CD4-positive, alpha-beta T cell treated with Interleukin-10 for 1 hour (primary cell): ENCODE measurements around the gene CCDC86.

Experiments
- DNase-seq: peaks from one replicate; pipeline ENCODE4 v3.0.0-alpha.2; 2020

CCDC86 gene

DNA sequence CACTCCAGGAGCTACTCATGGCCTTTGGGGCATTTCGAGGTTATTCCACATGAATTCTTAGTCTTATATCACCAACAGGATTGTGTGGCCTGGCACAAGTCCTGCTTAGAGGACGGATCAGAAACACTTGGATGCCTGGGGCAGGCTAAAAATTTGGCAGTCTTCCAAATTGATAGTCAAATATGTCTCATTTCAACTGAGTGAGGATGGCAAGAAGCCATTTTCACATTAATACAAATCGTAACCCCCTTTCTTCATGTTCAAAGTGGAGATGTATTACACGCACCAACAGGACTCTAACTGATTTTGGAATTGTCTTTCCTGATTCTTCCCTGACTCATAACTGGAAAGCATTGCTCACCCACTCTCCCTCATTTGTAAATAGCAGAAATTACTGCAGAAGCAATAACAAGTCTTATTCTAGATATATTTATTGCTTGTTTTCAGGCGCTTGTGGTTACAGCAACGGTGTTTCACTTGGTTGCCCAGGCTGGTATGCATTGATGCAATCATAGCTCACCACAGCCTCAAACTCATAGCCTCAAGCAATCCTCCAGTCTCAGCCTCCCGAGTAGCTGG, 10.3 kb upstream of the CCDC86 start:
- no peak for DNase-seq

DNA sequence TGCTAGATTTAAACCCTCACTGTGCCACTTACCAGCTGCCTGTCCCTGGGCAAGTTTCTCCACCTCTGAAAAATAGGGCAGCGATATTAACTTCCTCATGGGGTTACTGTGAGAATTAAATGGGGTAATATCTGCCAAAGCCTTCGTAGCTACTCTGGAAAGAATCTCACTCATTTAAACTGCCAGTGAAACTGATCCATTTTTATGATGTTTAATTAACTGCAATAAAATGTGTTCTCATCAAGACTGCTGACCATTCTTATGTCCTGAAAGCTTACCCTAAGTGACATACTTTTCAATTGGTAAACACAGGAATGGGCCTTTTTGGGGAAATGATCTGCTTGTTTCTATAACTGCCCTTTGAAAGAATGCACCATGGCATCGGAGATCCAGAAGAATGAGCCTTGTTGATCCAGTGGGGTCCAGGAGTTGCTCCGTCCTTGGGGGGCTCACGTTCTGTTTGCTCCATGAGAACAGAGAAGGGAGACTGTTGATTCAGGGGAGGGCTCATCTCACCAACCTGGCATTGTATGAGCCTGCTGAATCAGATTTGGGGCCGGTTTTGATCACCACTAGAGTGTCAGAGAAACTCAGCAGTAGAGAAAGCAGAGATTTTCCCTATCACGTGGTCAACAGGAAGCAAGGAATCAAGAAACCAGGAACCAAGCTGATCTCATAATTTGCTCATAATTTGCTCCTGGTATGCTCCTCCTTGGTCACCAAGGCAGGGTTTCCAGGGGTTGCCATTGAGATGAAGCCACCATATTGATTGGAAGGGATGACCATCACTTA, 7.0 kb upstream of the CCDC86 start:
- no peak for DNase-seq

DNA sequence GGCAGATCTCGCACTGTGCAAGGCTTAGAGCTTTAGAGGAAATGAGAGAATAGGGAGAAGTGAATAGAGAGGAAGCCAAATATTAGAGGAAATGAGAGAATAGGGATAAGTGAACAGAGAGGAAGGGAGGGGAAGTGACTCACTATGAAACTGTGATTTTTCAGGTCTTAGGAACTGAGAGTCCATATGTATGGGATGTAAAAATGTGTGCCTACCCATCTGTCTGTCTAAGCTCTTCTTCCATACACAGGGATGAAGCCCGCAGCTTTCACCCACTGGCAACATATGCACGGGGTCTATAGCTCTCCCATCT, 6.4 kb upstream of the CCDC86 start:
- DNase-seq: no peak

DNA sequence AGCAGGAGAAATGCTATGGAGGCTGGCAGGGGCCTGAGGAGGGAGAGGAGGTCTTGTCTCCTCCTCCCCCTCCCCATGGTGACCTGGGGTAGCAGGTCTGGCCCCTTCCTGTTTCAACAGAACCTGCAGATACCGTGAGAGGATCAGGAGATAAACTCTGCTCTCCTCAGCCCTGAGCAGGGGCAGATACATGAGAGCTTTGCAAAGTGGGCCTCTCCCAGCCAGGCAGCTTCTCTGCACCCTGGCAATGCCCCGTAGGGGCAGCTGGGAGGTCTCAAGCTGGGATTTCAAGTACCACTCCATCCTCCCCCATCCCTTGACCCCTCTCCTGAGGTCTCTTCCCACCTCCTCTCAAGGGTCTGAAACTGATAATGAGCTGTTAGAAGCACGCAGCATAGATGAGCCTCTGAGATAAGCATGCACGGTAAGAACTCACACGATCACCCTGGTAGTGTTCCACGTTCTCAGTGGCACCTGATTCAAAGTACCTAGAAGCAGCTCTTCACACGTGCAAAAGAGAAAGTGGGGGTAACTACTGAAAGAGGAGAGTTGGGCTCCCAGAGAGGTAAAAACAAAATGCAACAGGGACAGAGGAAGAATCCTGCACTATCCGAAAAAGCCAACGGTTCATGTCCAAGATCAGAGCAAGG, 4.9 kb upstream of the CCDC86 start:
- no peak for DNase-seq

DNA sequence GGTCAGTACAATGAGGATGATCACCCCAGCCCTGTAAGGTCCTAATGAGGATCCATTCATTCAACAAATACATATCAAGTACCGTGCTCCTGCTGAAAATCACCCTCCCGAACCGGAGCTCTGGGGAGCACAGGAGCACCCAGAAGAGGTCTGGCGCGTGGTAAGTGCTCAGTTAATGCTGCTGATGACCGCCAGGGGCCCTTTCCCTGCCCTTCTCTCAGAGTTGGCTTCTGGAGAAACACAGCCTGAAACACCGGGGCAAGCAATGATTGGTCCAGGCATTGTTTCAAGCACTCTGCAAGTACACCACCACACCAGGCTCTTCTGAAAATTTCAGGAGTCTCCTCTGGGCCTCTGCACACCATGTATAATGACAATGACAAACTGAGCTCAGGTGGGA, 3.8 kb upstream of the CCDC86 start:
- DNase-seq: no peak

DNA sequence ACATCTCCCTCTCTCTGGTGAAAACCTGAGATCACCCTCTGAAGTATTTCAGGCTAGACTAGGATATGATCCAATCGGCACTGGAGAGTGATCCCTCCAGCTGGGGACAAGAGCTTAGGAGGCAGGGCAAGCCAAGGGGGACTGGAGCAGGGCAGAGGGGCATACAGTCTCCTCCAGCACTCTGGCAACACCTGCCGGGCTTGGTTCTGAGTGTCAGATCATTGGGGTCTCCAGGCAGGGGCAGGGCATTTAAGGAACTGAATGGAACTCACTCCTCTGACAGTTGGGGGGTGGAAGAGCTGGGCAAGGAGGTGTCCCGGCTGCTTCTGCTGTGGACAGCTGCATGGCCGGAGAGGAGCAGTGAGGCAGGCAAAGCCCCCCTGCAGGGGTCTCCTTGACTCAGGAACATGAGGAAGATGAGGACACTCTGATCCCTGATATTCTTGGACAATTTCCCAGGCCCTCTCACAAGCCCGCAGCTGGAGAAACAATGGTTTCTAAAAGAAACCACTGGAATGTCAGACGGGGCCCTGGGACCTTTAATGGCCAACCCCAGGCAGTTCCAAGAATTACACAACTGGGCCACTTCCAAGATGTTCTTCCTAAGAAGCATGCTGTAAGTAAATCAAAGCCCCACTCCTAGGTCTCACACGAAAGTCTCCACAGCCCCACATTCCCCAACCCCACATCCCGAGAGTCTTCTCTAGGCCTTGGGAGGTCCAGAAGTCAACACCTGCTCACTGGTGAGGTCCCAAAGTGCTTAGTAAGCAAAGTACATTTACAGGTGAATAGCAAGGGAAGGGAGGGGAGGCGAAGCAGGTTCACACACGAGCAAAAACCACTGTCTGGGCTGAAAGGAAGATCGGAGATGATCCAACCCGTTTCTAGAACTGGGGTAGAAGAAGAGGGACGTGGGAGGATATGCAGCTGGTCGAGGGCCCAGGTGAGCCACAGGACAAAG, 1.2 kb upstream of the CCDC86 start:
- DNase-seq: no peak

DNA sequence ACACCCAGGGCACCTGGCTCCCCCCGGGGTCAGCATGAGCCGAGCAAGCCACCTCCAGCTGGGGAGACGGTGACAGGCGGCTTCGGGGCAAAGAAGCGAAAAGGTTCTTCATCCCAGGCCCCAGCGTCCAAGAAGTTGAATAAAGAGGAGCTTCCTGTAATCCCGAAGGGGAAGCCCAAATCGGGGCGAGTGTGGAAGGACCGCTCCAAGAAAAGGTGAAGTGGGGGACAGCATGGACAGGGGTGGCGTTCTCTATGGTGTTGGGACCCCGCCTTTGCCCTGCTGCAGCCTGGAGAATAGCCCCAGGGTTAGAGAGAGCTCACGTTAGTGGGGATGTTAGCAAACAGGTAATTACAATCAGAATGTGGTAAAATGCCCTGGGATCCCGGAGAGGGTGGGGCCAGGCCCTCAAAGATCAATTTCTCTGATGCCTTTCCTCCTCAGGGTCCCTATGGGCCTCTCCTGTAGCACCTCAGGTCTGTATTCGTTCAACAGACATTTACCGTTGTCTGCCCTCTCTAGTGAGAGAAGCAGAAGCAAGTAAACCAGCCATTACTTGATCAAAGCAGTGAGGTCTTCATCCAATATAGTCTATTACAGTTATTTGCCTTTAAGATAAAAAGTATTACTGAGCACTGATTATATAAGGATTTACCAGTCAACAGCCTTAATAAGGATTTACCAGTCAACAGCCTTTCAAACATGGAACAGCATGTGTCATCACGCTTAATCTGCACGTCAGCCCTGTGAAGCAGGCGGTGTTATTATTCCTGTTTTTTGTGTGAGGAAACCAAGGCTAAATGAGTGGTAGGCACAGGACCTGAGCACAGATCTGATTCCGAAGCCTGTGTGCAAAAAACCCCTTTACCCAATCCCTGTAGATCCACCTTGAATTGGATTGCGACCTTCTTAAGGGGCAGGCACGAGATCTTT, 1.0 kb downstream of the CCDC86 start:
- DNase-seq: no peak

DNA sequence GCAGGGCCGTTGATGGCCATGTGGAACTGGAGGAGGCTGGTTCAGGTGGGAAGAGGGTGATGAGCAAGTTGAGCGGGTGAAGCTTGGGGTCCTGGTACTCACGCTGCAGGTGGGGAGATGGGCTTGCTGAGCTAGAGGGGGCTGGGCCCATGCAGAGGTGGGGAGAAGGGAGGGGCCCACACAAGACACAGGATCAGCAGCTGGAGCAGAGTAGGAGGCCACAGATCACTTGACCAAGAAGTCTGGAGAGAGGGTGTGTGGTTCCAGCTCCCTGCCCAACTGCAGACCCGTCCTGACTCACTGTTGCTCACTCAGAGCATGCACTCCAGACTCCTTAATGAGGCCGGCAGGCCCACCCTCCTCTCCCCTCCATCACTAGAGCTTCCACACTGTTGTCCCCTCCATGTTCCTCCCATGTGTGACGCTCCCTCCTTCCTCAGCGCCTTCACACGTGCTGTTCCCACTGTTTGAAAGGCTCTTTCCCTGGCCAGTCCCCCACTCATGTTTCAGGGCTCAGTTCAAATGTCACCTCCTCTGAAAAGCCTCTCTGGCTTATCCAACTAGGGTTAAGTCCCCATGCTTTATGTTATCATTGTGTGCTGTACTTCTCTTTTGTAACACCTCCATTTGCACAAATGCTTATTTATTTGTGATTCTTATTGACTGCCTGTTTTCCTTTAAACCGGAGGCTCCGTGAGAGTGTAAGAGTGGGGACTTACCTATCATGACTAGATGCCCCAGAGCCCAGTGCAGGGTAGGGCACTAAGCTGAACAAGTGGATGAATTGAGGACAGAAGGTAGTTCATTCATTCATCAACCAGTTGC, 2.3 kb downstream of the CCDC86 start:
- DNase-seq: no peak

DNA sequence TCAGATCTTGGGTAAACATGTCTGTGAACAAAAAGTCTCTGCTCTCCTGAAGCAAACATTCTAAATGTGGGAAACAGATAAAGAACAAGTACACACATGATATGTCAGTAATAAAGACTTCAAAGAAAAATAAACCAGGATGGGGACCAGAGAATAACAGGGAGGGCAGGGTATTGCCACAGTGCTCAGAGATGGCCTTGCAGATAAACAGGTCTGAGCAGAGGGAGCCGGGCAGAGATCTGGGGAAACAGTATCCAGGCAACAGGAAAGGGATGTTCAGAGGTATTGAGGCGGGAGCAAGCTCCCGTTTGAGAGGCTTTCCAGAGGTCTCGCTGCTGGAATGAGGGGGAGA, 2.9 kb downstream of the CCDC86 start:
- no peak for DNase-seq

DNA sequence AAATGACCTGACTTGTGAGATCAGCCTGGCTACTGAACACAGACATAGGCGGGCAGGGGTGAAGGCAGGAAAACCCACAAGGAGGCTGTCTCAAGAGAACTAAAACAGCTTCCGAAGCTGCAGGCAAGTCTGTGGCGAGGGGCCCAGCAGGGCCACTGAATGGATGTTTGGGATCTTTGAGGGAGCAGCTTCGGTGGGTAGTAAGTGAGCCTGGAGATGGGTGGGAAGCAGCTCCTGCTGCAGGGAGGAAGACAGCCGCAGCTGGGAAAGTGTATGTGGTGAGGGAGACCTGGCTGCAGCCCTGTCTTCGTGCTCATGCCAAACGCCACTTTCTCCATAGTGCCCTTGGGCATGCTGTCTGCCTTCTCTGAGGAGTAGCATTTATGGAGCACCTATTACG, 3.4 kb downstream of the CCDC86 start:
- no peak for DNase-seq

DNA sequence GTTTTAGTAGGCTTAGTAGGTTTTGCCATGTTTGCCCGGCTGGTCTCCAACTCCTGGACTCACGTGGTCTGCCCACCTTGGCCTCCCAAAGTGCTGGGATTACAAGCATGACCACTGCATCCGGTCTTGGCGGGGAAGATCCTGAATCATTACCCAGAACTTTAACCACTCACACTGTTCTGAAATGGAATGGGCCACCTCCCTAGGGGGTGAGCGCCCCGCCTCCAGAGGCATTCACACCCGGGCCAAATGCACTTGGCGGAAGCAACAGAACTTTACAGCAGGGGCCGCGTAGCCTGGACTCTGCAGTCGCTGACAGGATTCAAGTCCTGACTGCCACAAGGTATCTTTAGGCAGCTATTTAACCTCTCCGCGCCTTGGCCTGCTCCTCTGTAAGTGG, 5.4 kb downstream of the CCDC86 start:
- DNase-seq: no peak

DNA sequence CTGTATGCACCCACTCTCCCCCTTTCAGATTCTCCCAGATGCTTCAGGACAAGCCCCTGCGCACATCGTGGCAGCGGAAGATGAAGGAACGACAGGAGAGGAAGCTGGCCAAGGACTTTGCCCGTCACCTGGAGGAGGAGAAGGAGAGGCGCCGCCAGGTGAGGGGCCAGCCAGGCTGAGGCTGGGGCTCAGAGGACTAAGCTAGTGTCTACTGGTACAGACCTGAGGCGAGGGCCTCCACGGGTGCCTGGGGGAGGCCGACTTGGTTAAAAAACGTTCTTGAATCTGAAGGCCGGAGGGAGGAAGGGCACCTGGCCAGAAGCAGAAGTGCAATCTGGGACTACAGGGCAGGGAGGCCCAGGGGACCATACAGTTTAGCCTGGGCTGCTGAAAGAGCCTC, 6.0 kb downstream of the CCDC86 start:
- no peak for DNase-seq

DNA sequence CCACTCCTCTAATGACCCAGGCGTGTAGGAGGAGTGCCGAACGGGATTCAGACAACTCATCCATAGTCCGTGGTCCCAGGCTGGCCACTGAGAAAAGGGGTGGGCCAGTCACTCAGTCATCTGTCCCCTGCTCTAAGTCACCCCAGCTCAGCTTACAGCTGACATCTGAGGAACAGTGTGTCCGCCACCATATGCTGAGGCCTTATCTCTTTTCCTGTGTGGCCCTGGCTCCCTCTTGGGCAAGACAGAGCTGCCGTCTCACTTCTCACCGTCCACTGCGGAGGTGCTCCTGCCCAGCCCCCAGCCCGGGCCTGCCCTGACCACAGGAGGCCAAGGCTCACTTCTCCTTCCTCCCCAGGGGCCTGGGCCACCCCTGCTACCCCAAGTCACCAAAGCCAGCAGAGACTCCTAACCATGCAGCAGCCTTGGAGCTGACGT, 6.8 kb downstream of the CCDC86 start:
- no peak for DNase-seq

DNA sequence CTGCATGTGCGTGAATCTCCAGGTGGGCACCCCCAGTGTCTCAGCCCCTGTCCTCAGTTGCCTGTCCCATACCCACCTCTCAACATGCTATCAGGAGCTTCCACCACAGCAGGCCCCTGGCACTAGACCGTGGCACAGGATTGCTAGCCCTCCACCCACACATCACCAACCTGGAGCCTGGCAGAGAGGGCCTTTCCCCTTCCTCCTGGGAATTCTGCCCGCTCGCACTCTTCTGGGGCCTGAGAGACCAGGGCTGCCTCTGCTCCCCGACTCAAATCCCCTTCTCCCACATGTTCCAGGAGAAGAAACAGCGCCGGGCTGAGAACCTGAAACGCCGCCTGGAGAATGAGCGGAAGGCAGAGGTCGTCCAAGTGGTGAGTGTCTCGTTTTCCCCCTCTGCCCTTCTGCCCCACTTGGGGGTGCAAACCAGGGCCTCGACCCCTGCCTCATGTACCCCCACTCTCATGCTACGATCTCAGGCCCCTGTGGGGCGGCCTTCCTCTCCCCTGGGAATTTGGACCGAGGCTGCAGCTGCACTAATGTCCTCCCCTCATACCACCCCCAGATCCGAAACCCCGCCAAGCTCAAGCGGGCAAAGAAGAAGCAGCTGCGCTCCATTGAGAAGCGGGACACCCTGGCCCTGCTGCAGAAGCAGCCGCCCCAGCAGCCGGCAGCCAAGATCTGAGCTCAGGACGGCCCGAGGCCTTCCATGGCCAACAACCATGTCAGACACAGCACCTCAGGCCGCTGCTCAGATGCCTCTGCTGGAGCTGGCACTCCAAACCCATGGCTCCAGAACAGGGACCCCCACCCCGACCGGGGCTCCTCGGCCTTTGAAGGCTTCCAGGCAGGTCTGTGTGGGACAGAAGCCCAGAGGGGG, 8.0 kb downstream of the CCDC86 start:
- DNase-seq: no peak

DNA sequence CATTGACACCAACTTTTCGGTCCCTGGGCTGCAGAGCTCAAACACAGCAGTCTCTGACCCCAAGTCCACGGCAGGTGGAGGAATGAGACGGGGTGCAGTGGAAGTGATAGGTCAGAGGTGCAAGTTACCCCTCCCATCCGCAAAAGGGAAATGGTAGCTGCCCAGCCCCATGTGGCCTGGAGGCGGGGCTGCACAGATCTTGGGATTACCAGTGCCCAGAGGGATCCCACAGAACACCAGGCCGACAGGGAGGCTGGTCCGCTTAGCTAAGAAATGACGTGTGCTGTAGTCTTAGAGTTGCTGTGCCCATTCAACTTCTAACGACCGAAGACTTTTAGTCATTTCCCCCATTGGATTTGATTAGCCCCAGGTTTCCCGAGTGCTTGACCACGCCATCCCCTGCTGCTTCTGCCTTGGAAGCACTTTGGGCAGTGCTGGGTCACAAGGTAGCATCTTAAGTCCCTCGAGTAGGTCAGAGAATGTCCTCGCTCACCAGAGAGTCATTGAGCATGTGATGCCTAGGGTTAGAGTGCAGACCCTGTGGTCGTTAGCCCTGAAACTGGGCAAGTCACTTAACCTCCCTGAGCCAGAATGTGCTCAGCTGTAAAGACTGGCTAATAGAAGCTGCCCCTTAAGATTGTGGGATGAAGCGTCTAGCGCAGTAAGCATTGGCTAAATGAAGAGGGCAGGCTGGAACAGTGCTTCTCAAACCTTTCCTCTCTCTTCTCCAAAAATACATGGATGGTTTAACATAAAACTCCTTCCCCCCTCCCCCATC, 9.6 kb downstream of the CCDC86 start:
- no peak for DNase-seq

DNA sequence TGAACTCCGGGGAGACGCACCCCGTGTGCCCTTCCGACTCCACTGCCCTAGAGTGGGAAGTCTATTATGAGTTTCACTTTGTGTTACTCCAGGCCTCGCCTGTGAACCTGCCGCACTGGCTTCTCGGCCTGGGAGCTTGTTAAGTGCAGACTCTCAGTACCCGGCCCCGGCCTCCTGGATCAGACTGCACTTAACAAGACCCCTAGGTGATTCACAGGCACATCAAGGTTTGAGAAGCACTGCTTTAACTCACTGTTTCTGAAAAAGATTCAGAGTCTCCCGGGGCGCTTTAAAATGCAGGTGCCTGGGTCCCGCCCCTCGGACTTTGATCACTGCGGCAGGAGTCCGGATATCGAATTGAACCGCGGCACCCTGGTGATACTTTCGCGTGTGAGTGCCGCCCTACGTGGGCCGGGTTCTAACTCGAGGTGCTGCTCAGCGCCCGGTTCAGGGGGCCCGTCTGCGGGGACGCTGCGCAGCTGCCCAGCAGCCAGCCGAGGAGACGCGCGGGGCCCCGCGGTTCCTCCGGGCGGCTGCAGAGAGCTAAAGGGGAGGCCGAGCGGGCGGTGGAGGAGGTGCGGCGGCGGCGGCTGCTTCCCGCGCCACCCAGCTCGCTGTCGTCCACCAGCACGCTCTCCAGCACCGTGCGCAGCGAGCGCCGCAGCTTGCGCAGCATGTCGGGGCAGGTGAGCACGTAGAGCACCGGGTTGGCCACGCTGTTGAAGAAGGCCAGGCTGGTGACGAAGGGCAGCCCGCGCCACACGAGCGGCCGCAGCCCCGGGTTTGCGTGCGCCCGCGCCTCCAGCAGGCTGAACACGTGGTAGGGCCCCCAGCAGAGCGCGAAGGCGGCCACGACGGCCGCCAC, 10.4 kb downstream of the CCDC86 start:
- no peak for DNase-seq

DNA sequence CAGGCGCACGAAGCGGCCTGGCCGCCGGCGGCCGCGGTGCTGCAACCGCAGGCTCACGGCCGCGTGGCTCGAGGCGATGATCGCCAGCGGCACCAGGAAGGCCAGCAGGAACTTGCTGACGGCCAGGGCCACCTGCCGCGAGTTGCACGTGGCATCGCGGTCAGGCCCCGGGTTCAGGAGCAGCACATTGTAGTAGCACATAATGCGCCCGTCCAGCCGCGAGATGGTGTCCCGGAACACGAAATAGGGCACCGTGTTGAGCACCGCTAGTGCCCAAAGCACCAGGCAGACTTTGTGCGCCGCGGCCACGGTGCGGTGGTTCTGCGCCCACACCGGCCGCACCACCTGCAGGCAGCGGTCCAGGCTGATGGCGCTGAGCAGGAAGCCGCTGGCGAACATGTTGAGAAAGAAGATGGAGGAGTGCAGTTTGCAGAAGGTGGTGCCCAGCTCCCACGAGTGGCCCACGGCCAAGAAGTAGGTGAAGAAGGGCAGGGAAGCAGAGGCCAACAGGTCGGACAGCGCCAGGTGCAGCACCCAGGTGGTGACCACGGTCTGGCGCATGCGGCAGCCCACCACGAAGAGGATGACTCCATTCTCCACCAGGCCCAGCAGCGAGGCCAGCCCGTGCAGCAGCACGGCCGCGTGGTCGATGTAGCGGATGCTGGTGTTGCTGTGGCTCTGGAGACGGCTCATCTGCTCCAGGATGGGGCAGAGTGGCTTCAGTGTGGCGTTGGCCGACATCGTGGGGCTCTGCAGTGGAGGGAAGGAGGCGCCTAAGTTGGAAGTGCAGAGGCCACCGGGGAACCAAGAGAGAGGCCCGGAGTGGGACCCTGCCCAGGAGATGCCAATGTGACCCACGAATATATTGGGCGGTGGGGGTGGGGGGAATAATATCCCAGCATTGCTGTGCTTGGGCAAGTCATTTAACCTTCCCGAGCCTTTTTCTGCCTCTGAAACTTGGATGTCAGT, 11.4 kb downstream of the CCDC86 start:
- DNase-seq: no peak
